ENCODE results near the gene SLC49A3. TPM values are rescaled to one million over a fixed set of nuclear protein-coding genes. Genes with fewer than 3 reads are reported as not detected.

Gene SLC49A3
- total and polyA plus RNA-seq, 2 of the 8 experiments (the other 6 are each of a cell fraction or from before 2014, with no cell fraction given) = 5.0 to 8.8 TPM

DNA sequence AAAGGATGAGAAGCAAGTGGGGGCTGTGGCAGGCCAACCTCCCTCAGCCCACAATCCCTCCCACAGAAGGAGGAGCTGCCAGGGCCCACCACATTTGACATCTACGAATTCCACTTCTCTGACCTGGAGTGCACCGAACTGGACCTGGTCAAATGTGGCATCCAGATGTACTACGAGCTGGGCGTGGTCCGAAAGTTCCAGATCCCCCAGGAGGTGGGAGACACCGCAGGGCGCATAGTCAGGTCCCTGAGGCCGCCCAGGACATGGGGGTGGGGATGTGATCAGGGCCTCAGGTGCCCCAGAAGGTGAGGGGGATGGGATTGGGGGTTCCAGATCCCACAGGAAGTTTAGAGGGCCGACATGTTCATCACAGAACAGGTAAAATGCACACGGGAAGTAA lies 28.6 kb downstream of the SLC49A3 start (continued):
- TF ChIP-seq, protein P1, sequence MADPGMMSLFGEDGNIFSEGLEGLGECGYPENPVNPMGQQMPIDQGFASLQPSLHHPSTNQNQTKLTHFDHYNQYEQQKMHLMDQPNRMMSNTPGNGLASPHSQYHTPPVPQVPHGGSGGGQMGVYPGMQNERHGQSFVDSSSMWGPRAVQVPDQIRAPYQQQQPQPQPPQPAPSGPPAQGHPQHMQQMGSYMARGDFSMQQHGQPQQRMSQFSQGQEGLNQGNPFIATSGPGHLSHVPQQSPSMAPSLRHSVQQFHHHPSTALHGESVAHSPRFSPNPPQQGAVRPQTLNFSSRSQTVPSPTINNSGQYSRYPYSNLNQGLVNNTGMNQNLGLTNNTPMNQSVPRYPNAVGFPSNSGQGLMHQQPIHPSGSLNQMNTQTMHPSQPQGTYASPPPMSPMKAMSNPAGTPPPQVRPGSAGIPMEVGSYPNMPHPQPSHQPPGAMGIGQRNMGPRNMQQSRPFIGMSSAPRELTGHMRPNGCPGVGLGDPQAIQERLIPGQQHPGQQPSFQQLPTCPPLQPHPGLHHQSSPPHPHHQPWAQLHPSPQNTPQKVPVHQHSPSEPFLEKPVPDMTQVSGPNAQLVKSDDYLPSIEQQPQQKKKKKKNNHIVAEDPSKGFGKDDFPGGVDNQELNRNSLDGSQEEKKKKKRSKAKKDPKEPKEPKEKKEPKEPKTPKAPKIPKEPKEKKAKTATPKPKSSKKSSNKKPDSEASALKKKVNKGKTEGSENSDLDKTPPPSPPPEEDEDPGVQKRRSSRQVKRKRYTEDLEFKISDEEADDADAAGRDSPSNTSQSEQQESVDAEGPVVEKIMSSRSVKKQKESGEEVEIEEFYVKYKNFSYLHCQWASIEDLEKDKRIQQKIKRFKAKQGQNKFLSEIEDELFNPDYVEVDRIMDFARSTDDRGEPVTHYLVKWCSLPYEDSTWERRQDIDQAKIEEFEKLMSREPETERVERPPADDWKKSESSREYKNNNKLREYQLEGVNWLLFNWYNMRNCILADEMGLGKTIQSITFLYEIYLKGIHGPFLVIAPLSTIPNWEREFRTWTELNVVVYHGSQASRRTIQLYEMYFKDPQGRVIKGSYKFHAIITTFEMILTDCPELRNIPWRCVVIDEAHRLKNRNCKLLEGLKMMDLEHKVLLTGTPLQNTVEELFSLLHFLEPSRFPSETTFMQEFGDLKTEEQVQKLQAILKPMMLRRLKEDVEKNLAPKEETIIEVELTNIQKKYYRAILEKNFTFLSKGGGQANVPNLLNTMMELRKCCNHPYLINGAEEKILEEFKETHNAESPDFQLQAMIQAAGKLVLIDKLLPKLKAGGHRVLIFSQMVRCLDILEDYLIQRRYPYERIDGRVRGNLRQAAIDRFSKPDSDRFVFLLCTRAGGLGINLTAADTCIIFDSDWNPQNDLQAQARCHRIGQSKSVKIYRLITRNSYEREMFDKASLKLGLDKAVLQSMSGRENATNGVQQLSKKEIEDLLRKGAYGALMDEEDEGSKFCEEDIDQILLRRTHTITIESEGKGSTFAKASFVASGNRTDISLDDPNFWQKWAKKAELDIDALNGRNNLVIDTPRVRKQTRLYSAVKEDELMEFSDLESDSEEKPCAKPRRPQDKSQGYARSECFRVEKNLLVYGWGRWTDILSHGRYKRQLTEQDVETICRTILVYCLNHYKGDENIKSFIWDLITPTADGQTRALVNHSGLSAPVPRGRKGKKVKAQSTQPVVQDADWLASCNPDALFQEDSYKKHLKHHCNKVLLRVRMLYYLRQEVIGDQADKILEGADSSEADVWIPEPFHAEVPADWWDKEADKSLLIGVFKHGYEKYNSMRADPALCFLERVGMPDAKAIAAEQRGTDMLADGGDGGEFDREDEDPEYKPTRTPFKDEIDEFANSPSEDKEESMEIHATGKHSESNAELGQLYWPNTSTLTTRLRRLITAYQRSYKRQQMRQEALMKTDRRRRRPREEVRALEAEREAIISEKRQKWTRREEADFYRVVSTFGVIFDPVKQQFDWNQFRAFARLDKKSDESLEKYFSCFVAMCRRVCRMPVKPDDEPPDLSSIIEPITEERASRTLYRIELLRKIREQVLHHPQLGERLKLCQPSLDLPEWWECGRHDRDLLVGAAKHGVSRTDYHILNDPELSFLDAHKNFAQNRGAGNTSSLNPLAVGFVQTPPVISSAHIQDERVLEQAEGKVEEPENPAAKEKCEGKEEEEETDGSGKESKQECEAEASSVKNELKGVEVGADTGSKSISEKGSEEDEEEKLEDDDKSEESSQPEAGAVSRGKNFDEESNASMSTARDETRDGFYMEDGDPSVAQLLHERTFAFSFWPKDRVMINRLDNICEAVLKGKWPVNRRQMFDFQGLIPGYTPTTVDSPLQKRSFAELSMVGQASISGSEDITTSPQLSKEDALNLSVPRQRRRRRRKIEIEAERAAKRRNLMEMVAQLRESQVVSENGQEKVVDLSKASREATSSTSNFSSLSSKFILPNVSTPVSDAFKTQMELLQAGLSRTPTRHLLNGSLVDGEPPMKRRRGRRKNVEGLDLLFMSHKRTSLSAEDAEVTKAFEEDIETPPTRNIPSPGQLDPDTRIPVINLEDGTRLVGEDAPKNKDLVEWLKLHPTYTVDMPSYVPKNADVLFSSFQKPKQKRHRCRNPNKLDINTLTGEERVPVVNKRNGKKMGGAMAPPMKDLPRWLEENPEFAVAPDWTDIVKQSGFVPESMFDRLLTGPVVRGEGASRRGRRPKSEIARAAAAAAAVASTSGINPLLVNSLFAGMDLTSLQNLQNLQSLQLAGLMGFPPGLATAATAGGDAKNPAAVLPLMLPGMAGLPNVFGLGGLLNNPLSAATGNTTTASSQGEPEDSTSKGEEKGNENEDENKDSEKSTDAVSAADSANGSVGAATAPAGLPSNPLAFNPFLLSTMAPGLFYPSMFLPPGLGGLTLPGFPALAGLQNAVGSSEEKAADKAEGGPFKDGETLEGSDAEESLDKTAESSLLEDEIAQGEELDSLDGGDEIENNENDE (IDR thresholded peaks at IDR 0.05; ENCODE audit: insufficient replicate concordance, low read length) = no peak
- no peak for TF ChIP-seq CEBPB (IDR thresholded peaks at IDR 0.05; ENCODE audit: low read depth, low read length)
- no peak for TF ChIP-seq BCL11A (IDR thresholded peaks at IDR 0.05; ENCODE audit: low read depth in 2 of 2, low read length in 2 of 2)

Data from H1 (cell line).